Transverse colon (tissue), 4 donors: Measurements from ENCODE around the gene THBS2. TPM values are rescaled to one million over a fixed set of nuclear protein-coding genes. Genes with fewer than 3 reads are reported as not detected.

Experiments used
- DNase-seq: peaks from one replicate; pipeline ENCODE4 v3.0.0-alpha.2; 2019
- H3K27ac ChIP-seq, 4 donors: fragments of 200-600 bp; sonication (generic); 2 replicates each; pipeline ENCODE4 v1.5.1; 2016 to 2018; ENCODE audit warnings: inconsistent platforms in 4 of 4
- H3K27me3 ChIP-seq: fragments of 200-600 bp; sonication (generic); 2 replicates; pipeline ENCODE4 v1.5.1; 2017; ENCODE audit warnings: inconsistent platforms
- H3K36me3 ChIP-seq, 4 donors: fragments of 200-600 bp; sonication (generic); 2 replicates each; pipeline ENCODE4 v1.5.1; 2017 to 2019; ENCODE audit warnings: inconsistent platforms in 4 of 4
- H3K4me1 ChIP-seq, 4 donors: fragments of 200-600 bp; sonication (generic); 2 replicates each; pipeline ENCODE4 v1.5.1; 2017 to 2020; ENCODE audit warnings: inconsistent platforms in 4 of 4
- H3K4me3 ChIP-seq, 4 donors: fragments of 200-600 bp; sonication (generic); 1 replicate in 1 of 4; 2 replicates in 3 of 4; pipeline versions ENCODE4 v1.5.1 to v1.6.1; 2017 to 2019; ENCODE audit warnings: inconsistent platforms in 4 of 4
- H3K9me3 ChIP-seq, 2 donors: fragments of 200-600 bp; sonication (generic); 2 replicates each; pipeline ENCODE4 v1.5.1; 2017 to 2019; ENCODE audit warnings: inconsistent platforms in 2 of 2
- CTCF ChIP-seq, 5 experiments: fragments of 200-600 bp in 3 of 5; fragments of 450-650 bp in 2 of 5; sonication (generic) in 3 of 5; IDR thresholded peaks; 1 replicate in 2 of 5; 2 replicates in 3 of 5; pipeline ENCODE4 v1.5.1; 2016 to 2017; ENCODE audit warnings: antibody characterized with exemption in 5 of 5, inconsistent platforms in 3 of 5, mild to moderate bottlenecking in 2 of 5, moderate library complexity in 1 of 5
- EP300 ChIP-seq: sonication (generic); formaldehyde crosslinking; IDR thresholded peaks from one replicate; pipeline ENCODE4 v1.6.1; 2017; ENCODE audit warnings: antibody characterized with exemption, low read depth
- POLR2A ChIP-seq: fragments of 450-650 bp; IDR thresholded peaks from one replicate; pipeline ENCODE4 v1.6.1; 2016; ENCODE audit warnings: antibody characterized with exemption, mild to moderate bottlenecking, moderate library complexity
- POLR2AphosphoS5 ChIP-seq, 3 donors: sonication (generic); formaldehyde crosslinking; IDR thresholded peaks; one replicate each; pipeline ENCODE4 v1.6.1; 2016; ENCODE audit warnings: antibody characterized with exemption in 3 of 3
- WGBS, 2 donors: methylation state at CpG; one replicate each; pipeline ENCODE4 v1.1.5; 2018; ENCODE audit warnings: low coverage in 1 of 2; 5-methylcytosine and 5-hydroxymethylcytosine counted together
- in situ Hi-C, 4 donors: fragments of 200-750 bp; cut with MboI; loops; one replicate each; pipeline versions ENCODE4 v1.15.0 to v1.15.1; 2017; ENCODE audit warnings: low sequenced_read_pairs in 3 of 4, low pct_ligation_motif_present in 1 of 4, low pct_unique_long_range_greater_than_20kb in 1 of 4
- intact Hi-C: fragments of 100-400 bp; cut with DNase I; formaldehyde crosslinking; loops from one replicate; pipeline ENCODE4 v1.15.1; 2023; ENCODE audit warnings: low total_unique reads
- total RNA-seq, 4 donors: library from RNA; depleted of rRNA; stranded (reverse); fragments of >200 nt; gene quantifications; one replicate each; pipeline ENCODE4 v1.1.0, GENCODE V29; 2016

The THBS2 gene
- total RNA-seq, 4 donors from 2014 or later: 11.5 to 25.5 (median 18.1) TPM

GRCh38 chr6:169291646-169292337 lies 38.1 kb upstream of the THBS2 start:
- intact Hi-C loops (no loop called here), in situ Hi-C loops (no loop called here)
- no peaks in the 10 kb centered on the region for H3K27me3 ChIP-seq
- DNase-seq: no peak
- H3K36me3 ChIP-seq: no peaks in the 10 kb centered on the region
- no peak overlapping the region for H3K27ac ChIP-seq
- H3K4me1 ChIP-seq: no peaks in the 10 kb centered on the region
- no peaks in the 10 kb centered on the region for H3K9me3 ChIP-seq
- TF ChIP-seq CTCF (IDR thresholded peaks at IDR 0.05): no peak
- TF ChIP-seq POLR2A: no peak
- no peak for TF ChIP-seq POLR2AphosphoS5 (IDR thresholded peaks at IDR 0.05)
- no peak for TF ChIP-seq EP300
- WGBS, 2 donors: 78 to 83% methylated on average over 8 to 14 of the region's 14 CpGs
- H3K4me3 ChIP-seq: no peak overlapping the region

- TF ChIP-seq EP300 (no peak), CTCF (IDR thresholded peaks at IDR 0.05) (no peak), POLR2A (no peak), POLR2AphosphoS5 (IDR thresholded peaks at IDR 0.05) (no peak)
- Histone ChIP-seq H3K9me3 (no peaks in the 10 kb centered on the region), H3K4me3 (no peak overlapping the region), H3K4me1 (no peaks in the 10 kb centered on the region), H3K27me3 (no peaks in the 10 kb centered on the region), H3K27ac (no peak overlapping the region), H3K36me3 (no peaks in the 10 kb centered on the region)
- in situ Hi-C loops: no loop called here
- 90 to 100% methylated on average over 2 to 9 of the region's 9 CpGs for WGBS, 2 donors
- intact Hi-C loops: no loop called here
- DNase-seq: no peak
Observed at GRCh38 chr6:169291148-169291547, 37.5 kb upstream of the THBS2 start.

- DNase-seq: no peak
- in situ Hi-C loops (no loop called here), intact Hi-C loops (no loop called here)
Observed at GRCh38 chr6:169289619-169290339, 36.1 kb upstream of the THBS2 start.

GRCh38 chr6:169289257-169289618 lies 35.6 kb upstream of the THBS2 start:
- no peak for DNase-seq
- in situ Hi-C loops: no loop called here
- TF ChIP-seq POLR2AphosphoS5 (IDR thresholded peaks at IDR 0.05) (no peak), EP300 (no peak), CTCF (IDR thresholded peaks at IDR 0.05) (no peak), POLR2A (no peak)
- H3K4me1 ChIP-seq: no peaks in the 10 kb centered on the region
- intact Hi-C loops: no loop called here
- no peaks in the 10 kb centered on the region for H3K27me3 ChIP-seq
- no peaks in the 10 kb centered on the region for H3K36me3 ChIP-seq
- H3K27ac ChIP-seq: no peak overlapping the region
- H3K9me3 ChIP-seq: no peaks in the 10 kb centered on the region
- H3K4me3 ChIP-seq: no peak overlapping the region
- WGBS, 2 donors: 72 to 88% methylated on average over 4 to 5 of the region's 5 CpGs

More at GRCh38 chr6:169289619-169290339, 36.1 kb upstream of the THBS2 start:
- Histone ChIP-seq H3K36me3 (no peaks in the 10 kb centered on the region), H3K27ac (no peak overlapping the region), H3K27me3 (no peaks in the 10 kb centered on the region), H3K4me3 (no peak overlapping the region), H3K9me3 (no peaks in the 10 kb centered on the region), H3K4me1 (no peaks in the 10 kb centered on the region)
- WGBS, 2 donors: 65 to 76% methylated on average over 11 to 18 of the region's 18 CpGs
- TF ChIP-seq POLR2A: no peak
- no peak for TF ChIP-seq EP300
- no peak for TF ChIP-seq CTCF (IDR thresholded peaks at IDR 0.05)
